ENCODE measurements around the gene IFRD1.
A peak's percentile ranks its signal among the peaks of the same experiment; 100 is the strongest.
"Not testable (repeated sequence)": the region's sequence is repeated elsewhere in the genome, so short reads cannot be mapped to it uniquely, and the experiment has no call there.

Gene IFRD1

DNA sequence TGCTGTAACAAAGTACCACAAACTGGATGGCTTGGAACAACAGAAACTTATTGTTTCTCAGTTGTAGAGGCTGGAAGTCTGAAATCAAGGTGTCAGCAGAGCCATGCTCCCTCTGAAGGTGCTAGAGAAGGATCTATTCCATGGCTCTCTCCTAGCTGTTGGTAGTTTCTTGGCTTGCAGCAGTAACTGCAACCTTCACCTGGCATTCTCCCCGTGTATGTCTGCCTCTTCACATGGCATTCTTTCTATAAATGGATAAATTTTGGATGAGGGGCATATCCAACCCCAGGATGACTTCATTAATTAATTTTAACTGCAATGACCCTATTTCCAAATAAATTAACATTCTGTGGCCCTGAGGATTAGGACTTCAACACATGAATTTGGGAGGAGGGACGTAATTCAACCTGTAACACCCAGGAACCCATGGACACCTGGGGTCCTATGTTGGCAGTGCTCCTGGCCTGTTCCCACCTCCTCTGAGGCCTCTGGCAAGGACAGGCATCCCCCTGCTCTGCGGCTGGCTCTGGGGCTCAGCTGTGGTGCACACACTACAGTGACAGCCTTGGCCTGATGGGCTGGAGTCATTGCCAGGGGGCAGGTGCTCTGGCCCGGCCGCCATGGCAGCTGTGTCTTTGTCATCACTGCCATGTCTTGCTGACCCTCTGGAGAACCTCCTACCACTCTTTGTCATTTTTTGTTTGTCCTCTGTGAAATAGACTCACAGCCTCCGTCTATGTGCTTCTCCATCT lies 61.4 kb downstream of the IFRD1 start:
- no peak for ATAC-seq
- TF ChIP-seq TOX (CRISPR knock-in tag; IDR thresholded peaks at IDR 0.05; ENCODE audit: borderline replicate concordance) (no peak), ZNF565 (CRISPR knock-in tag; conservative IDR thresholded peaks at IDR 0.05; ENCODE audit: low read depth) (no peak), CREB5 (CRISPR knock-in tag; IDR thresholded peaks at IDR 0.05; ENCODE audit: low read depth) (no peak), ZFP3 (CRISPR knock-in tag; IDR thresholded peaks at IDR 0.05) (no peak), ZC3H10 (CRISPR knock-in tag; IDR thresholded peaks at IDR 0.05) (no peak), PPARA (CRISPR knock-in tag; IDR thresholded peaks at IDR 0.05; ENCODE audit: borderline replicate concordance) (no peak), ARNTL (CRISPR knock-in tag; IDR thresholded peaks at IDR 0.05; ENCODE audit: borderline replicate concordance, low read depth) (no peak), ZNF8 (CRISPR knock-in tag; IDR thresholded peaks at IDR 0.05) (no peak), GLIS3 (CRISPR knock-in tag; IDR thresholded peaks at IDR 0.05) (no peak), OSR1 (CRISPR knock-in tag; IDR thresholded peaks at IDR 0.05) (no peak), BACH2 (CRISPR knock-in tag; IDR thresholded peaks at IDR 0.05; ENCODE audit: borderline replicate concordance) (no peak), ZFP30 (CRISPR knock-in tag; IDR thresholded peaks at IDR 0.05) (no peak), ESRRG (CRISPR knock-in tag; IDR thresholded peaks at IDR 0.05) (no peak), RARB (CRISPR knock-in tag; IDR thresholded peaks at IDR 0.05) (no peak), TSHZ2 (CRISPR knock-in tag; IDR thresholded peaks at IDR 0.05) (no peak), ISL1 (CRISPR knock-in tag; IDR thresholded peaks at IDR 0.05) (no peak), ZNF70 (CRISPR knock-in tag; IDR thresholded peaks at IDR 0.05) (no peak)

GRCh38 chr7:112512451-112513210 lies 62.4 kb downstream of the IFRD1 start:
- TF ChIP-seq RARB (CRISPR knock-in tag; IDR thresholded peaks at IDR 0.05) (no peak), PATZ1 (CRISPR knock-in tag; IDR thresholded peaks at IDR 0.05; ENCODE audit: borderline replicate concordance) (no peak)
- no peak for ATAC-seq

DNA sequence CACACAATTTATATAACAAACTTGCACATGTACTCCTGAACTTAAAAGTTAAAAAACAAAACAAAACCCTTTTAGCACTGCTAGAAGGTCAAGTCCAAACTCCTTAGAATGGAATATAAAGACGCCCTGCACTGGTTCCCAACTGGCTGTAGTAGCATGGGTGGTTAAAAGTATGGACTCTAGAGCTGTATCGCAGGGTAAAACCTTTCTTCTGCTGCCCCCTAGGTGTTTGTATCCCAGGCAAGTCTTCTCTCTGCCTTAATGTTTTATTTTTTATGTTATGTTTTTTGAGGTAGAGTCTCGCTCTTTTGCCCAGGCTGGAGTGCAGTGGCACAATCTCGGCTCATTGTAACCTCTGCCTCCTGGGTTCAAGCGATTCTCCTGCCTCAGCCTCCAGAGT lies 65.7 kb downstream of the IFRD1 start:
- ATAC-seq, result peak; percentile 51; the same call in 2 of the 3 replicates

DNA sequence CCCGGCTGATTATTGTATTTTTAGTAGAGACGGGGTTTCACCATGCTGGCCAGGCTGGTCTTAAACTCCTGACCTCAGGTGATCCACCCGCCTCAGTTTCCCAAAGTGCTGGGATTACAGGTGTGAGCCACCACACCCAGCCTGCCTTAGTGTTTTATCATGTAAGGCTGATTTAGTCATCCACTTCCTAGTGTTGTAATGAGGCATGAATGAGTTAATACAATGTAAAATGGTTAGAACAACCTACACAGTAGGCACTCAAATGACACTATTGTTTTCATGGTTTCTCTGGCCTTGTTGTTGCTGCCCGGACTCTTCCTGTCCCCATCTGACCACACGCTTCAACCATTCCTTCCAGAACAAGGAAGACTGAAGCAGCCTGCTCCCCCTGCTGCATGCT lies 66.2 kb downstream of the IFRD1 start:
- not testable (repeated sequence) for ATAC-seq

More for the DNA sequence above, 65.7 kb downstream of the IFRD1 start:
- TF ChIP-seq ZNF8 (CRISPR knock-in tag; IDR thresholded peaks at IDR 0.05) (no peak), ZNF565 (CRISPR knock-in tag; conservative IDR thresholded peaks at IDR 0.05; ENCODE audit: low read depth) (no peak), PPARA (CRISPR knock-in tag; IDR thresholded peaks at IDR 0.05; ENCODE audit: borderline replicate concordance) (no peak)

- ATAC-seq, result no peak
- TF ChIP-seq ZFP3 (CRISPR knock-in tag; IDR thresholded peaks at IDR 0.05), result no peak
- no peak for TF ChIP-seq ZFP30 (CRISPR knock-in tag; IDR thresholded peaks at IDR 0.05)
- no peak for TF ChIP-seq ESRRG (CRISPR knock-in tag; IDR thresholded peaks at IDR 0.05)
- TF ChIP-seq ZC3H10 (CRISPR knock-in tag; IDR thresholded peaks at IDR 0.05), result no peak
- TF ChIP-seq SNAI2 (CRISPR knock-in tag; IDR thresholded peaks at IDR 0.05), result no peak
- TF ChIP-seq ZNF565 (CRISPR knock-in tag; conservative IDR thresholded peaks at IDR 0.05; ENCODE audit: low read depth), result no peak
- no peak for TF ChIP-seq TOX (CRISPR knock-in tag; IDR thresholded peaks at IDR 0.05; ENCODE audit: borderline replicate concordance)
- TF ChIP-seq GLIS3 (CRISPR knock-in tag; IDR thresholded peaks at IDR 0.05), result no peak
- TF ChIP-seq, protein P1, sequence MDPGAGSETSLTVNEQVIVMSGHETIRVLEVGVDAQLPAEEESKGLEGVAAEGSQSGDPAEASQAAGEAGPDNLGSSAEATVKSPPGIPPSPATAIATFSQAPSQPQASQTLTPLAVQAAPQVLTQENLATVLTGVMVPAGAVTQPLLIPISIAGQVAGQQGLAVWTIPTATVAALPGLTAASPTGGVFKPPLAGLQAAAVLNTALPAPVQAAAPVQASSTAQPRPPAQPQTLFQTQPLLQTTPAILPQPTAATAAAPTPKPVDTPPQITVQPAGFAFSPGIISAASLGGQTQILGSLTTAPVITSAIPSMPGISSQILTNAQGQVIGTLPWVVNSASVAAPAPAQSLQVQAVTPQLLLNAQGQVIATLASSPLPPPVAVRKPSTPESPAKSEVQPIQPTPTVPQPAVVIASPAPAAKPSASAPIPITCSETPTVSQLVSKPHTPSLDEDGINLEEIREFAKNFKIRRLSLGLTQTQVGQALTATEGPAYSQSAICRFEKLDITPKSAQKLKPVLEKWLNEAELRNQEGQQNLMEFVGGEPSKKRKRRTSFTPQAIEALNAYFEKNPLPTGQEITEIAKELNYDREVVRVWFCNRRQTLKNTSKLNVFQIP (CRISPR knock-in tag; IDR thresholded peaks at IDR 0.05; ENCODE audit: borderline replicate concordance, low read depth), result no peak
- TF ChIP-seq PPARA (CRISPR knock-in tag; IDR thresholded peaks at IDR 0.05; ENCODE audit: borderline replicate concordance), result no peak
- TF ChIP-seq OSR1 (CRISPR knock-in tag; IDR thresholded peaks at IDR 0.05), result no peak
- TF ChIP-seq, protein P2, sequence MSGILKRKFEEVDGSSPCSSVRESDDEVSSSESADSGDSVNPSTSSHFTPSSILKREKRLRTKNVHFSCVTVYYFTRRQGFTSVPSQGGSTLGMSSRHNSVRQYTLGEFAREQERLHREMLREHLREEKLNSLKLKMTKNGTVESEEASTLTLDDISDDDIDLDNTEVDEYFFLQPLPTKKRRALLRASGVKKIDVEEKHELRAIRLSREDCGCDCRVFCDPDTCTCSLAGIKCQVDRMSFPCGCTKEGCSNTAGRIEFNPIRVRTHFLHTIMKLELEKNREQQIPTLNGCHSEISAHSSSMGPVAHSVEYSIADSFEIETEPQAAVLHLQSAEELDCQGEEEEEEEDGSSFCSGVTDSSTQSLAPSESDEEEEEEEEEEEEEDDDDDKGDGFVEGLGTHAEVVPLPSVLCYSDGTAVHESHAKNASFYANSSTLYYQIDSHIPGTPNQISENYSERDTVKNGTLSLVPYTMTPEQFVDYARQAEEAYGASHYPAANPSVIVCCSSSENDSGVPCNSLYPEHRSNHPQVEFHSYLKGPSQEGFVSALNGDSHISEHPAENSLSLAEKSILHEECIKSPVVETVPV (CRISPR knock-in tag; IDR thresholded peaks at IDR 0.05), result no peak
Measured at GRCh38 chr7:112517487-112517886, 67.2 kb downstream of the IFRD1 start.

All from SK-N-SH treated with all-trans-retinoic acid at 6 μM for 48 hours (cell line).